ENCODE results near the gene KLHDC2. TPM values are rescaled to one million over a fixed set of nuclear protein-coding genes. Genes with fewer than 3 reads are reported as not detected.
"Not testable (repeated sequence)": the region's sequence is repeated elsewhere in the genome, so short reads cannot be mapped to it uniquely, and the experiment has no call there.

KLHDC2 gene
- total RNA-seq, 1 experiment from 2014 or later, result 45.3 TPM

DNA sequence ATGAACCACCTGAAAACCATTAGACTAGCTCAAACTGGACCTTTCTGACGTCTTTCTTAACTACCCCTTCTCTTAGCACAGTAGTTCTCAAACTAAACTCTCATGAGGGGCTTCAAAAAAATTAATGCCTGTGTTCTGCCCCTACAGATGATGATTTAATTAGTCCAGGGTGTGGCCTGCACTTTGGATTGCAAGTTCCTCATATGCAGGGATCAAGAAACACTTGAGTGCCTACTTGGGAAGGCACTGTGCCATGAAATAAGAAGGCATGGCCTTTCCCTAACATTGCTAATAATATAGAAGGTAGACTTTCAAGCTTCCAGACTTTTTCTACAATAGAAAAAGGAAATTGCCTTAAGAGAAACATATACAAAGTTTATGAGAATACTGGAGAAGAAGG is 22.8 kb upstream of the KLHDC2 start:
- Histone ChIP-seq H4K20me1 (ENCODE audit: insufficient read depth) (no peaks in the 10 kb centered on the region), H3K27me3 (ENCODE audit: insufficient read depth, low read depth) (no peaks in the 10 kb centered on the region), H3F3A (ENCODE audit: insufficient read depth, low read depth) (no peaks in the 10 kb centered on the region), H3K4me2 (no peak overlapping the region), H3K4me1 (replicated peaks; ENCODE audit: insufficient read depth) (no peaks in the 10 kb centered on the region), H3K4me3 (no peak overlapping the region), H3K79me2 (ENCODE audit: low read depth) (no peaks in the 10 kb centered on the region), H3K9me2 (ENCODE audit: insufficient read depth) (no peaks in the 10 kb centered on the region), H3K27ac (no peak overlapping the region), H3K36me3 (ENCODE audit: low read depth) (no peaks in the 10 kb centered on the region), H3K9me3 (ENCODE audit: insufficient read depth, low read depth) (no peaks in the 10 kb centered on the region), H2AFZ (no peak overlapping the region)
- POLR2A ChIA-PET (ENCODE audit: unreplicated experiment), result no interaction called here
- DNase-seq, result no peak
- intact Hi-C loops (cut with micrococcal nuclease; ENCODE audit: unreplicated experiment), result no loop called here
- CTCF ChIA-PET, result no interaction called here
- TF ChIP-seq, protein P1, sequence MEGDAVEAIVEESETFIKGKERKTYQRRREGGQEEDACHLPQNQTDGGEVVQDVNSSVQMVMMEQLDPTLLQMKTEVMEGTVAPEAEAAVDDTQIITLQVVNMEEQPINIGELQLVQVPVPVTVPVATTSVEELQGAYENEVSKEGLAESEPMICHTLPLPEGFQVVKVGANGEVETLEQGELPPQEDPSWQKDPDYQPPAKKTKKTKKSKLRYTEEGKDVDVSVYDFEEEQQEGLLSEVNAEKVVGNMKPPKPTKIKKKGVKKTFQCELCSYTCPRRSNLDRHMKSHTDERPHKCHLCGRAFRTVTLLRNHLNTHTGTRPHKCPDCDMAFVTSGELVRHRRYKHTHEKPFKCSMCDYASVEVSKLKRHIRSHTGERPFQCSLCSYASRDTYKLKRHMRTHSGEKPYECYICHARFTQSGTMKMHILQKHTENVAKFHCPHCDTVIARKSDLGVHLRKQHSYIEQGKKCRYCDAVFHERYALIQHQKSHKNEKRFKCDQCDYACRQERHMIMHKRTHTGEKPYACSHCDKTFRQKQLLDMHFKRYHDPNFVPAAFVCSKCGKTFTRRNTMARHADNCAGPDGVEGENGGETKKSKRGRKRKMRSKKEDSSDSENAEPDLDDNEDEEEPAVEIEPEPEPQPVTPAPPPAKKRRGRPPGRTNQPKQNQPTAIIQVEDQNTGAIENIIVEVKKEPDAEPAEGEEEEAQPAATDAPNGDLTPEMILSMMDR (conservative IDR thresholded peaks at IDR 0.05), result no peak
- TF ChIP-seq EZH2 (IDR thresholded peaks at IDR 0.05; ENCODE audit: low read depth), result no peak
- BruUV-seq (replicated peaks), result no TSS peak

DNA sequence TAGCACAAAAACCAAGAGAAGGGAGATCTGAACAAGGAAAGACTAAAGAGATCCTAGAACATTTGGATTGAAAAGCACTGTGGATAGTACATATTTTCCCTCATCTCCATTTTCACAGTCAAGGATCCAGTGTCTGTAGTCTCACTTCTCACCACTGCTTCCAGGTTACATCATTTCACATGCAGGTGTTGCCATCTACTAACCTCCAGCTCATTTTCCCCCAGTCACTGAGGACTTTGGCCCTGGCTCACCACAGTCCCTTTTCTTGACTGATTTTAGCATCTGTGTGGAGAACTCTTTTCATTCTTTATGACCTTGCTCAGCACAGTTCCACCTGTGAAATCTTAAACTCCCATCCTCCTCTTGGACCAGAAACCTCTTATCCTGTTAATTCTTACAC is 21.5 kb upstream of the KLHDC2 start:
- H3K27me3 ChIP-seq (ENCODE audit: insufficient read depth, low read depth); H3K9me3 ChIP-seq (ENCODE audit: insufficient read depth, low read depth); BruUV-seq (replicated peaks); H3K4me1 ChIP-seq (replicated peaks; ENCODE audit: insufficient read depth); H2AFZ ChIP-seq; H3K27ac ChIP-seq; H3K4me2 ChIP-seq; H4K20me1 ChIP-seq (ENCODE audit: insufficient read depth); CTCF ChIA-PET; intact Hi-C loops (cut with micrococcal nuclease; ENCODE audit: unreplicated experiment); H3K4me3 ChIP-seq; DNase-seq; POLR2A ChIA-PET (ENCODE audit: unreplicated experiment); H3K79me2 ChIP-seq (ENCODE audit: low read depth); H3K9me2 ChIP-seq (ENCODE audit: insufficient read depth); H3F3A ChIP-seq (ENCODE audit: insufficient read depth, low read depth); H3K36me3 ChIP-seq (ENCODE audit: low read depth): not testable (repeated sequence)

DNA sequence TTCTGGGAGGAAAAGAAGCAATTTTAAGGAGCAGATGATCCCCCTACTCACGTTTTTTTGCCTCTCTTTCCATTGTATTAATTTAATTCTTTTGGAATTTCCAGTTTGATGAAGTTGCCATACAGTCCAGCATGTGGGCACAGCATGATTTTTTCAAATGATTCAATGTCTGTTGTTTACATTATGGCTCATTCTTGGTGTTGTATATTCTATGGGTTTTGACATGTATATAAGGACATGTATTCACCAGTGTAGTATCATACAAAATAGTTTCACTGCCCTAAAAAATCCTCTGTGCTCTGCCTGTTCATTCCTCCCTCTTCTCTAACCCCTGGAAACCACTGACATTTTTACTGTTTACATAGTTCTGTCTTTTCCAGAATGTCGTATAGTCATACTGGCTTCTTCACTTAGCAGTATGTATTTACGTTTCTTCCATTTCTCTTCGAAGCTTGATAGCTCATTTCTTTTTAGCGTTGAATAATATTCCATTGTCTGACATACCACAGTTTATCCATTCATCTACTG is 13.3 kb upstream of the KLHDC2 start:
- Histone ChIP-seq H3K9me2 (ENCODE audit: insufficient read depth) (no peaks in the 10 kb centered on the region), H3K36me3 (ENCODE audit: low read depth) (no peaks in the 10 kb centered on the region), H3K4me2 (no peak overlapping the region), H3K79me2 (ENCODE audit: low read depth) (no peaks in the 10 kb centered on the region), H3K27me3 (ENCODE audit: insufficient read depth, low read depth) (no peaks in the 10 kb centered on the region), H3K4me1 (replicated peaks; ENCODE audit: insufficient read depth) (no peaks in the 10 kb centered on the region), H3F3A (ENCODE audit: insufficient read depth, low read depth) (no peaks in the 10 kb centered on the region), H4K20me1 (ENCODE audit: insufficient read depth) (no peaks in the 10 kb centered on the region), H3K9me3 (ENCODE audit: insufficient read depth, low read depth) (no peaks in the 10 kb centered on the region), H2AFZ (no peak overlapping the region), H3K4me3 (no peak overlapping the region), H3K27ac (no peak overlapping the region)
- ChIA-PET CTCF (no interaction called here), POLR2A (ENCODE audit: unreplicated experiment) (no interaction called here)
- intact Hi-C loops (cut with micrococcal nuclease; ENCODE audit: unreplicated experiment), result no loop called here
- no TSS peak for BruUV-seq (replicated peaks)
- no peak for TF ChIP-seq EZH2 (IDR thresholded peaks at IDR 0.05; ENCODE audit: low read depth)
- TF ChIP-seq, protein P1 (conservative IDR thresholded peaks at IDR 0.05), result no peak
- no peak for DNase-seq

DNA sequence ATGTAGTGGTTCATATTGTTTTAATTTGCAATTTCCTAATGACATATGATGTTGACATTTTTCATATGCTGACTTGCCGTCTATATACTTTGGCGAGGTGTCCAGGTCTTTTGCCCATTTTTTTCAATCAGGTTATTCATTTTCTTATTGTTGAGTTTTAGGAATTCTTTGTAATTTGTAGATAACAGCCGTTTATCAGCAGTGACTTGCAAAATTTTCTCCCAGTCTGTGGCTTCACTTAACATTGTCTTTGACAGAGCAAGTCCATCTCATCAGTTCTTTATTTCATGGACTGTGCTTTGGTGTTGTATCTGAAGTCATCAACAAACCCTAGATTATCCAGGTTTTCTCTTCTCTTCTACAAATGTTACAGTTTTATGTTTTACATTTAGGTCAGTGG is 12.6 kb upstream of the KLHDC2 start:
- CTCF ChIA-PET, result no interaction called here
- no peaks in the 10 kb centered on the region for H4K20me1 ChIP-seq (ENCODE audit: insufficient read depth)
- no peaks in the 10 kb centered on the region for H3K27me3 ChIP-seq (ENCODE audit: insufficient read depth, low read depth)
- H3K27ac ChIP-seq, result no peak overlapping the region
- BruUV-seq (replicated peaks), result no TSS peak
- H3K4me2 ChIP-seq, result no peak overlapping the region
- H3K4me3 ChIP-seq, result no peak overlapping the region
- no peaks in the 10 kb centered on the region for H3K4me1 ChIP-seq (replicated peaks; ENCODE audit: insufficient read depth)
- no peaks in the 10 kb centered on the region for H3K36me3 ChIP-seq (ENCODE audit: low read depth)
- H2AFZ ChIP-seq, result no peak overlapping the region
- TF ChIP-seq, protein P1 (conservative IDR thresholded peaks at IDR 0.05), result no peak
- no peak for TF ChIP-seq EZH2 (IDR thresholded peaks at IDR 0.05; ENCODE audit: low read depth)
- H3K9me3 ChIP-seq (ENCODE audit: insufficient read depth, low read depth), result no peaks in the 10 kb centered on the region
- no peaks in the 10 kb centered on the region for H3K79me2 ChIP-seq (ENCODE audit: low read depth)
- no peak for DNase-seq
- POLR2A ChIA-PET (ENCODE audit: unreplicated experiment), result no interaction called here
- no peaks in the 10 kb centered on the region for H3F3A ChIP-seq (ENCODE audit: insufficient read depth, low read depth)
- intact Hi-C loops (cut with micrococcal nuclease; ENCODE audit: unreplicated experiment), result no loop called here
- H3K9me2 ChIP-seq (ENCODE audit: insufficient read depth), result no peaks in the 10 kb centered on the region
